D721Med (cell line): Measurements from ENCODE around the gene JCHAIN.
"Not testable (repeated sequence)": the region's sequence is repeated elsewhere in the genome, so short reads cannot be mapped to it uniquely, and the experiment has no call there.

ENCODE experiments used
- DNase-seq: peaks from one replicate; pipeline ENCODE4 v3.0.0; 2011; ENCODE audit warnings: low spot score; ENCODE audit not compliant: insufficient read length
- FAIRE-seq: peaks from 2 replicates; lab custom pipeline; 2011; peaks lifted over from hg19 to GRCh38; lab: Jason Lieb, UNC
- TF ChIP-seq, protein P1 (sequence below): IDR thresholded peaks from 2 replicates; pipeline ENCODE4 v1.5.1; 2012; ENCODE audit warnings: mild to moderate bottlenecking, control low read depth; ENCODE audit not compliant: insufficient read depth; ENCODE audit errors: missing control alignments

The JCHAIN gene

DNA sequence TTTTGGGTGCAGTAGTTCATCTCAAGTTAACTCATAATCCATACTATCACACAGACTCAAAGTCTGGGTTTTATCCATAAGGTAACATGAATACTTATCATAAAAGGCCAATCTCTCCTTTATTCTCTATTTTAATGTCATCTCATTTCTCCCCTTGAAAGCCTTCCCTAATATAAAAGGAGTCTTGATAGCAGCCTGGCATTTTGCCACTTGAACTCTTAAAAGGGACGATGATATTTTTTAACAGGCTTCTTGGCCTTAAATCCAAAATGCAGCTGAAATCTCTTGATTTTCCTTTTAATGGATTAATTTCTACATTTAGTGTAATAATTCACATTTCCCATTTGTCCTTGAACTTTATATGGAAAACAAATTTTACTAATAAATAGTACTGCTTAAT, 8.4 kb upstream of the JCHAIN start:
- DNase-seq: no peak
- no peak for FAIRE-seq
- TF ChIP-seq, protein P1, sequence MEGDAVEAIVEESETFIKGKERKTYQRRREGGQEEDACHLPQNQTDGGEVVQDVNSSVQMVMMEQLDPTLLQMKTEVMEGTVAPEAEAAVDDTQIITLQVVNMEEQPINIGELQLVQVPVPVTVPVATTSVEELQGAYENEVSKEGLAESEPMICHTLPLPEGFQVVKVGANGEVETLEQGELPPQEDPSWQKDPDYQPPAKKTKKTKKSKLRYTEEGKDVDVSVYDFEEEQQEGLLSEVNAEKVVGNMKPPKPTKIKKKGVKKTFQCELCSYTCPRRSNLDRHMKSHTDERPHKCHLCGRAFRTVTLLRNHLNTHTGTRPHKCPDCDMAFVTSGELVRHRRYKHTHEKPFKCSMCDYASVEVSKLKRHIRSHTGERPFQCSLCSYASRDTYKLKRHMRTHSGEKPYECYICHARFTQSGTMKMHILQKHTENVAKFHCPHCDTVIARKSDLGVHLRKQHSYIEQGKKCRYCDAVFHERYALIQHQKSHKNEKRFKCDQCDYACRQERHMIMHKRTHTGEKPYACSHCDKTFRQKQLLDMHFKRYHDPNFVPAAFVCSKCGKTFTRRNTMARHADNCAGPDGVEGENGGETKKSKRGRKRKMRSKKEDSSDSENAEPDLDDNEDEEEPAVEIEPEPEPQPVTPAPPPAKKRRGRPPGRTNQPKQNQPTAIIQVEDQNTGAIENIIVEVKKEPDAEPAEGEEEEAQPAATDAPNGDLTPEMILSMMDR: no peak

DNA sequence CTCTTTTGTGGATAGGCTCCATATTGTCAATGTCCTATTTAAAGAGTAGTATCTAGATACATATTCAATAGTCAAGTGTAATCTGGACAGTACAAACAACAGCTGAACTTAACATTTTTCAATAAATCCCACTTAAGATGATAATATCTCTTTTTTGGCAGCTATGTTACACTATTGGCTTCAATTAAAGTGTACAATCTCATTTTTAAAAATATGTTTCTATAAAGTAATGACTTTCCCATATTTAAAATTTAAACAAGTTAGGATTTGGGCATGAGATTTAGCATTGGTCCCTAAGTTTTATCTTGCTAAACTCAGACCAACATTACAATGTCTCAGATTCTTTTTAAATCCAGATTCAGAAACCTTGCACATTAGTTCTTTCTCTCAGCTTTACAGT, 7.9 kb upstream of the JCHAIN start:
- TF ChIP-seq, protein P1: no peak
- FAIRE-seq: no peak
- no peak for DNase-seq

DNA sequence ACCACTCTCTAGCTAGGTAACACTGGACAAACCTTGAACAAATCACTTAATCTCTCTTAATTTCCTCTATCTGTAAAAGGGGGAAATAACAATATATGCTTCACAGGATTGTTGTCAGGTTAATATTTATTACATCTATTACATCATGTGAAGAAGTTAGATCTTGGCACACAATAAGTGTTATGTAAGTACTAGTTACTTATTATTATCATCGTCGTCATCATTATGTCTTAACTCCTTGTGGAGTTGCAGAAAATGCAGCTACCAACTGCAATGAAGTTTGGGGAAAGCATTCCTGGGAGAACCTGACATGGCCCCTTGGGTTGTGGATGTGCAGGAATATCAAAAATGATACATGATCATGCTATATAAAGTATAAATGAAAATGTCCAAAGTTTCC, 4.8 kb upstream of the JCHAIN start:
- FAIRE-seq: no peak

DNA sequence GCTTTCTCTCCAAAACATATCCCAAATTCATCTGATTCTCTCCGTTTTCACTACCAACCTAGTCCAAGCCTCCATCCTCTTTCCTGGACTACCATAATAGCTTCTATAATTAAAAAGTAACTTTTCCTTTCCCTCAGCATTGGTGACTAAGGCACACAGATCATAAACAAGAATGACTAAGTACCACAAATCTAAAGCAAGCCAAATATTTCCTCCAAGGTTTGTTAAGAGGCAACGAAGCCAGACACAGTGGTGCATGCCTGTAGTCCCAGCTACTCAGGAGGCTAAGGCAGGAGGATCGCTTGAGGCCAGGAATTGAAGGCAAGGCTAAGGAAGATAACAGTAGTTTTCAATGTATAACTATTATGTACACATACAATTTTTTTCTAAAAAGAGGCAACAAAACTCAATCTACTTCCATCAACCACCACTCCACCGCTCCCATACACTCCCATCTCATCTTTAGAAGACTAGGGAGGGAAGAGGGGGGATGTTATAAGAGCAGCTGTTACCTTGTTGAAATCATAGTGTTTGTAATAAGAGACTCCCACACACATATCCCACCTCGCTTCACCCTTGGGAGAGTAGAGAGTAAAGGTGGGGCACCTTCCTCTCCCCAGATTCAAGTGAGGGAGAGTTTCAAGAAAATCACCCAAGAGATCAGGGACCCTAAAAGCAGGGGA, 4.2 kb upstream of the JCHAIN start:
- no peak for DNase-seq
- TF ChIP-seq, protein P1: no peak
- no peak for FAIRE-seq

More for the DNA sequence above, 4.8 kb upstream of the JCHAIN start:
- TF ChIP-seq, protein P1: no peak
- DNase-seq: no peak

DNA sequence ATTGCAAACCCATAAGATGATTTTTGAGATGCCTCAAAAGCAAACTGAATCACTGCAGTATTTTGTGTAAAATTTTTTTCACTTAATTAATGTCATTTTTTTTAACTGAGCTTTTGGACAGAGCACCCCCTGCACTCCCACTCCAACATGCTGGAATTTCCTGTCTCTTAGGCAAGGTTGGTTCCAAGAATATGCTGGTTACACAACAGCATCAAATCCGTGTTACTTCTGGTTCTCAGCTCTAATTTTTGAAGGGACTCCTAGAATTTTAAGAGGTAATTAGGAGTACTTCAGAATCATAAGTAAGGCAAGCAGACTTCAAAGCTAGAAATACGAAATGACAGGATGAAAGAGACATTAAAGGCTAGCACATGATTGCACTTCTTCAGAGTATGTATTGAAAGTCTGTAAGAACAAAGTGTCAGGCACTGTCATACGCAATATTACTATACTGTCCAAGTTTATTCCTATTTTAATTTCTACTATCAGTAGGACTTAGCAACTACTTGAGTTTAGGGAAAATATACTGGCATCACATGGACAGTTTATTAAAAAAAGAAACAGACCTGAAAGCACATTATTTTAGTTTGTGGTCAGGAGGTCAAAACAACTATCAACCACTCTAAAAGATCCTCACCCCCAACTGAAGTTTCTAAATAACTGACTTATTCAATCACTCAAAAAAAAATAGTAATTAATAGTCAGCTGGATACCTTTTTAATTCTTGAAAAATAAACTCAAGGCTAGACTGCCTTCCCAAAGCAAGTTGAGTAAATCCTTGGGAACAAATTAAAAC, 1.6 kb upstream of the JCHAIN start:
- DNase-seq (no peak), FAIRE-seq (no peak)
- TF ChIP-seq, protein P1: no peak

DNA sequence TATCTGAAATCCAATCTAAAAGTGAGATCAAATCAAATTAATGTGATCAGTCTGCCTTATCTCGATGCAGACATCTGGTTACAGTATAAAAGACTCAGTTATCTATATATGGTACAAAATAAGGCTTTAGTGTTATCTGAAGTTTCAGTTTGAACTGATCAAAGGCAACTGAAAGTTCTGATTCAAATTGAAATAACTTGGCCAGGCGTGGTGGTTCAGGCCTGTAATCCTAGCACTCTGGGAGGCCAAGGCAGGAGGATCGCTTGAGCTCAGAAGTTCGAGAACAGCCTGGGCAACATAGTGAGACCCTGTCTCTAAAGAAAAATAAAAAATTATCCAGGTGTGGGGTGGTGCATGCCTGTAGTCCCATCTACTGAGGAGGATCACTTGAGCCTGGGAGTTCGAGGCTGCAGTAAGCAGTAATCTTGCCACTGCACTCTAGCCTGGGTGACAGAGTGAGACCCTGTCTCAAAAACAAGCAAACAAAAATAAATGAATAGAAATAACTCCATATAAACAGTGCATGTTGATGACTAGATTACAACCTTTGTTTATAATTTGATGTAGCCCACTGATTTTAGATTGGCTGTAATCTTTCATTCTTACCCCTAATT, 4.9 kb downstream of the JCHAIN start:
- DNase-seq: not testable (repeated sequence)
- peak; percentile 25 for FAIRE-seq

DNA sequence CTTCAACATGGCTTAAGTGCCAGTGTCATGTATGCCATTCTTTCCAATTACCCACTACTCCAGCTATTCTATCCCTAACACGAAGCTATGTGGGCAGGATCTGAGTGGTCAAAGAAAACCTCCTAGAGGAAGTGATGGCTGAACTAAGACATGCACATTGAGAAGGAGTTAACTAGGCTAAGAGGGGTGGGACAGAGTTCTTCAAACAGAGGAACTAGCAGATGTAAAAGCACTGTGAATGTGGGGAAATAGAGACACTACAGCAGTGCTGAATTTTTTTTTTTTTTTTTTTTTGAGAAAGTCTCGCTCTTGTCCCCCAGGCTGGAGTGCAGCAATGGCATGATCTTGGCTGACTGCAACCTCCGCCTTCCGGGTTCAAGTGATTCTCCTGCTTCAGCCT, 6.2 kb downstream of the JCHAIN start:
- DNase-seq: no peak
- TF ChIP-seq, protein P1: no peak
- FAIRE-seq: no peak
